ENCODE measurements around the gene PDZD7.

PDZD7 gene

GRCh38 chr10:101042667-101043362 is 11.9 kb upstream of the PDZD7 start:
- Histone ChIP-seq H3K27me3 (ENCODE audit: control insufficient read depth in 1 of 2, insufficient read depth in 1 of 2, low read length in 2 of 2) (peaks cover 17 to 19% of the 10 kb centered on the region in 2 experiments), H3K18ac (ENCODE audit: low read depth in 1 of 2, low read length in 2 of 2) (peak overlapping the region; percentile 81 to 85), H3K4me3 (ENCODE audit: insufficient read depth in 1 of 2, low read depth in 1 of 2, low read length in 2 of 2) (peak overlapping the region; percentile 54 to 81), H3K4me1 (ENCODE audit: control insufficient read depth, insufficient read depth, low read depth, low read length) (peaks cover 11% of the 10 kb centered on the region), H3K27ac (ENCODE audit: low read length, poor library complexity, severe bottlenecking) (peak overlapping the region; percentile 88), H2AFZ (ENCODE audit: low read depth, low read length) (peak overlapping the region; percentile 76), H3K23ac (ENCODE audit: low read length in 2 of 2) (no peak overlapping the region), H2BK12ac (ENCODE audit: low read length in 2 of 2) (no peak overlapping the region), H2BK120ac (ENCODE audit: low read depth, low read length) (peak overlapping the region; percentile 74), H3K14ac (ENCODE audit: low read length in 2 of 2) (peak overlapping the region in 1 of 2 experiments; percentile 31), H3K36me3 (ENCODE audit: control insufficient read depth in 1 of 2, insufficient read depth in 2 of 2, low read depth in 1 of 2, low read length in 2 of 2) (peaks cover 27 to 28% of the 10 kb centered on the region in 2 experiments), H3K9me3 (ENCODE audit: control insufficient read depth, low read length) (no peaks in the 10 kb centered on the region), H3K79me1 (replicated peaks; ENCODE audit: low read length, poor library complexity, severe bottlenecking) (peaks cover 11% of the 10 kb centered on the region), H3K9ac (ENCODE audit: low read length) (peak overlapping the region; percentile 91), H4K91ac (ENCODE audit: low read length) (peak overlapping the region; percentile 81), H2BK15ac (ENCODE audit: low read depth, poor library complexity, severe bottlenecking) (no peak overlapping the region), H2AK5ac (ENCODE audit: low read length, severe bottlenecking) (no peak overlapping the region), H2BK5ac (ENCODE audit: low read depth, low read length, poor library complexity, severe bottlenecking) (peak overlapping the region; percentile 85), H3K4me2 (ENCODE audit: low read length, poor library complexity, severe bottlenecking) (peak overlapping the region; percentile 67), H4K8ac (ENCODE audit: low read length) (peak overlapping the region; percentile 93), H3K4ac (ENCODE audit: low read depth in 1 of 2, low read length in 2 of 2) (peak overlapping the region; percentile 42 to 93)
- 2% methylated on average over 37 of the region's 40 CpGs for WGBS
- peak; percentile 98 for DNase-seq

DNA sequence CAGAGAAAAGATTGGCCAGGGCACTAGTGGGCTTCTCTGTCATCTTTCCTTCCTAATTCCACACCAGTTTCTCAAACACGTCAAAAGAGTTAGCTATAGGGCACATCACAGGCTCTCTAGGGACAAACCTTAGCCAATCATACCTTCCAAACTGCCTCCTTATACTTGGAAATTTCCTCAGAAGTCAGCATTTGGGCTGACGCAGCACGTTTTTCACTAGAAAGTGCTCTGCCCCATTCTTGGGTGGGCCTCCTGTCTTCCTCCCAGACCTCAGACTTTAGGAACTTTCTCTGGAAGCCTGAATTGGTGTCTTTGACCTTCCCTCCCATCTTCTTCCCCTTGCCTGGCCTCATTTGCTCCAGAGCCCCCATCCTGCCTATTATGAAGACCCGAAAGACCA is 11.2 kb upstream of the PDZD7 start:
- no peak overlapping the region for H2AK5ac ChIP-seq (ENCODE audit: low read length, severe bottlenecking)
- H3K9me3 ChIP-seq (ENCODE audit: control insufficient read depth, low read length): no peaks in the 10 kb centered on the region
- peak overlapping the region; percentile 52 for H4K8ac ChIP-seq (ENCODE audit: low read length)
- H4K91ac ChIP-seq (ENCODE audit: low read length): peak overlapping the region; percentile 81
- peak overlapping the region; percentile 65 for H3K4me2 ChIP-seq (ENCODE audit: low read length, poor library complexity, severe bottlenecking)
- 79% methylated on average over 4 of the region's 4 CpGs for WGBS
- H3K79me1 ChIP-seq (replicated peaks; ENCODE audit: low read length, poor library complexity, severe bottlenecking): peaks cover 14% of the 10 kb centered on the region
- no peak overlapping the region for H2BK5ac ChIP-seq (ENCODE audit: low read depth, low read length, poor library complexity, severe bottlenecking)
- no peak overlapping the region for H2BK15ac ChIP-seq (ENCODE audit: low read depth, poor library complexity, severe bottlenecking)
- no peak overlapping the region for H3K14ac ChIP-seq (ENCODE audit: low read length in 2 of 2)
- peak overlapping the region; percentile 91 for H3K9ac ChIP-seq (ENCODE audit: low read length)
- H3K27me3 ChIP-seq (ENCODE audit: control insufficient read depth in 1 of 2, insufficient read depth in 1 of 2, low read length in 2 of 2): peaks cover 10 to 12% of the 10 kb centered on the region in 2 experiments
- DNase-seq: no peak
- peaks cover 34 to 35% of the 10 kb centered on the region in 2 experiments for H3K36me3 ChIP-seq (ENCODE audit: control insufficient read depth in 1 of 2, insufficient read depth in 2 of 2, low read depth in 1 of 2, low read length in 2 of 2)
- H3K27ac ChIP-seq (ENCODE audit: low read length, poor library complexity, severe bottlenecking): peak overlapping the region; percentile 88
- no peak overlapping the region for H2BK12ac ChIP-seq (ENCODE audit: low read length in 2 of 2)
- H2BK120ac ChIP-seq (ENCODE audit: low read depth, low read length): no peak overlapping the region
- peaks cover 9% of the 10 kb centered on the region for H3K4me1 ChIP-seq (ENCODE audit: control insufficient read depth, insufficient read depth, low read depth, low read length)
- H3K4me3 ChIP-seq (ENCODE audit: insufficient read depth in 1 of 2, low read depth in 1 of 2, low read length in 2 of 2): peak overlapping the region in 1 of 2 experiments; percentile 81
- H2AFZ ChIP-seq (ENCODE audit: low read depth, low read length): no peak overlapping the region
- H3K4ac ChIP-seq (ENCODE audit: low read depth in 1 of 2, low read length in 2 of 2): no peak overlapping the region
- H3K18ac ChIP-seq (ENCODE audit: low read depth in 1 of 2, low read length in 2 of 2): peak overlapping the region in 1 of 2 experiments; percentile 77
- H3K23ac ChIP-seq (ENCODE audit: low read length in 2 of 2): no peak overlapping the region

- Histone ChIP-seq H3K36me3 (ENCODE audit: control insufficient read depth in 1 of 2, insufficient read depth in 2 of 2, low read depth in 1 of 2, low read length in 2 of 2) (peaks cover 43% of the 10 kb centered on the region in 2 experiments), H3K14ac (ENCODE audit: low read length in 2 of 2) (no peak overlapping the region), H3K4me1 (ENCODE audit: control insufficient read depth, insufficient read depth, low read depth, low read length) (peaks cover 5% of the 10 kb centered on the region), H3K4ac (ENCODE audit: low read depth in 1 of 2, low read length in 2 of 2) (no peak overlapping the region), H3K79me1 (replicated peaks; ENCODE audit: low read length, poor library complexity, severe bottlenecking) (peaks cover 21% of the 10 kb centered on the region), H3K4me2 (ENCODE audit: low read length, poor library complexity, severe bottlenecking) (no peak overlapping the region), H2BK15ac (ENCODE audit: low read depth, poor library complexity, severe bottlenecking) (no peak overlapping the region), H2BK5ac (ENCODE audit: low read depth, low read length, poor library complexity, severe bottlenecking) (no peak overlapping the region), H2AK5ac (ENCODE audit: low read length, severe bottlenecking) (no peak overlapping the region), H4K8ac (ENCODE audit: low read length) (no peak overlapping the region), H3K9ac (ENCODE audit: low read length) (no peak overlapping the region), H3K23ac (ENCODE audit: low read length in 2 of 2) (no peak overlapping the region), H3K18ac (ENCODE audit: low read depth in 1 of 2, low read length in 2 of 2) (no peak overlapping the region), H2AFZ (ENCODE audit: low read depth, low read length) (no peak overlapping the region), H2BK120ac (ENCODE audit: low read depth, low read length) (no peak overlapping the region), H3K4me3 (ENCODE audit: insufficient read depth in 1 of 2, low read depth in 1 of 2, low read length in 2 of 2) (no peak overlapping the region), H3K9me3 (ENCODE audit: control insufficient read depth, low read length) (no peaks in the 10 kb centered on the region), H3K27me3 (ENCODE audit: control insufficient read depth in 1 of 2, insufficient read depth in 1 of 2, low read length in 2 of 2) (peaks cover 3 to 4% of the 10 kb centered on the region in 2 experiments), H3K27ac (ENCODE audit: low read length, poor library complexity, severe bottlenecking) (no peak overlapping the region), H4K91ac (ENCODE audit: low read length) (no peak overlapping the region), H2BK12ac (ENCODE audit: low read length in 2 of 2) (no peak overlapping the region)
- WGBS: 37% methylated on average over 6 of the region's 6 CpGs
- peak; percentile 89 for DNase-seq
These were observed 10.4 kb upstream of the PDZD7 start for GRCh38 chr10:101041252-101041761.

DNA sequence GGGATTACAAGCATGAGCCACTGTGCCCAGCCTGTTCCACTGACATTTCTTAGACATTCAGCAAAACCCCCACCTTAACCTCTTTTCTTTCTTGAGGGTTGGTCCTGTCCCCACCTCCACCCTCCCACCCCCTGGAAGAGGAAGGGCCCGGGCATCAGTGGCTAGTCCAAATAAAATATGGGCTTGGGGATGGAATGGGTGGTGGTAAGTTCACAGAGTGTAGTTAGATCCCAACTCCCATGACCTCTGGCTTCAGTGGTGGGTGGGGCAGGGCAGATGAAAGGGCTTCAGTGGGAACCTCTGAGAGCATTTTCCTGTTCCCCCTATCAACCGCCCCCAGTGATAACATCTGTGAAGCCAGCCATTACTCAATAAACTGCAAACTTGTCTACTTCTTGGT is 9.9 kb upstream of the PDZD7 start:
- Histone ChIP-seq H2AFZ (ENCODE audit: low read depth, low read length) (no peak overlapping the region), H3K4me1 (ENCODE audit: control insufficient read depth, insufficient read depth, low read depth, low read length) (peaks cover 5% of the 10 kb centered on the region), H3K4me3 (ENCODE audit: insufficient read depth in 1 of 2, low read depth in 1 of 2, low read length in 2 of 2) (no peak overlapping the region), H3K18ac (ENCODE audit: low read depth in 1 of 2, low read length in 2 of 2) (no peak overlapping the region), H3K27ac (ENCODE audit: low read length, poor library complexity, severe bottlenecking) (no peak overlapping the region), H3K27me3 (ENCODE audit: control insufficient read depth in 1 of 2, insufficient read depth in 1 of 2, low read length in 2 of 2) (no peaks in the 10 kb centered on the region), H3K9me3 (ENCODE audit: control insufficient read depth, low read length) (no peaks in the 10 kb centered on the region), H2BK120ac (ENCODE audit: low read depth, low read length) (no peak overlapping the region), H2BK5ac (ENCODE audit: low read depth, low read length, poor library complexity, severe bottlenecking) (no peak overlapping the region), H3K79me1 (replicated peaks; ENCODE audit: low read length, poor library complexity, severe bottlenecking) (peaks cover 26% of the 10 kb centered on the region), H3K14ac (ENCODE audit: low read length in 2 of 2) (no peak overlapping the region), H2AK5ac (ENCODE audit: low read length, severe bottlenecking) (no peak overlapping the region), H4K8ac (ENCODE audit: low read length) (no peak overlapping the region), H3K4ac (ENCODE audit: low read depth in 1 of 2, low read length in 2 of 2) (no peak overlapping the region), H3K9ac (ENCODE audit: low read length) (no peak overlapping the region), H3K36me3 (ENCODE audit: control insufficient read depth in 1 of 2, insufficient read depth in 2 of 2, low read depth in 1 of 2, low read length in 2 of 2) (peaks cover 47% of the 10 kb centered on the region in 2 experiments), H3K23ac (ENCODE audit: low read length in 2 of 2) (no peak overlapping the region), H4K91ac (ENCODE audit: low read length) (no peak overlapping the region), H3K4me2 (ENCODE audit: low read length, poor library complexity, severe bottlenecking) (no peak overlapping the region), H2BK12ac (ENCODE audit: low read length in 2 of 2) (no peak overlapping the region), H2BK15ac (ENCODE audit: low read depth, poor library complexity, severe bottlenecking) (no peak overlapping the region)
- no peak for DNase-seq
- 5% methylated on average over 1 of the region's 2 CpGs for WGBS

Data from mesenchymal stem cell (in vitro differentiated cells and primary cell).